Heart left ventricle (tissue), 16 donors: ENCODE data around the gene CDC42EP5. TPM values are rescaled to one million over a fixed set of nuclear protein-coding genes. Genes with fewer than 3 reads are reported as not detected.
A peak's percentile ranks its signal among the peaks of the same experiment; 100 is the strongest.

ENCODE experiments used
- ATAC-seq, 4 donors: fragments of 200-7000 bp; cut with Tn5 transposase; one replicate each; pipeline ENCODE4 v1.9.1; 2020 to 2022; ENCODE audit warnings: moderate library complexity in 4 of 4, mild to moderate bottlenecking in 3 of 4, moderate number of reproducible peaks in 1 of 4
- DNase-seq, 5 donors: peaks; one replicate each; pipeline ENCODE4 v3.0.0-alpha.2; 2020
- H3K27ac ChIP-seq, 12 donors: fragments of 200-600 bp; sonication (generic) in 4 of 12; one replicate each; pipeline versions ENCODE4 v1.5.0 to v1.8.0; 2016 to 2022; ENCODE audit warnings: mild to moderate bottlenecking in 2 of 12
- H3K27me3 ChIP-seq, 9 donors: fragments of 200-600 bp; sonication (generic) in 2 of 9; one replicate each; pipeline versions ENCODE4 v1.5.1 to v1.8.0; 2016 to 2022; ENCODE audit warnings: mild to moderate bottlenecking in 3 of 9
- H3K36me3 ChIP-seq, 9 donors: fragments of 200-600 bp; sonication (generic) in 2 of 9; one replicate each; pipeline versions ENCODE4 v1.5.0 to v1.8.0; 2018 to 2022; ENCODE audit warnings: mild to moderate bottlenecking in 2 of 9
- H3K4me1 ChIP-seq, 12 donors: fragments of 200-600 bp; sonication (generic) in 4 of 12; one replicate each; pipeline versions ENCODE4 v1.5.0 to v1.8.0; 2016 to 2022; ENCODE audit warnings: mild to moderate bottlenecking in 3 of 12
- H3K4me3 ChIP-seq, 12 donors: fragments of 200-600 bp; sonication (generic) in 4 of 12; one replicate each; pipeline versions ENCODE4 v1.5.0 to v1.8.0; 2017 to 2022; ENCODE audit warnings: mild to moderate bottlenecking in 9 of 12, moderate library complexity in 4 of 12
- H3K9me3 ChIP-seq, 12 donors: fragments of 200-600 bp; sonication (generic) in 4 of 12; one replicate each; pipeline versions ENCODE4 v1.5.0 to v1.8.0; 2016 to 2022; ENCODE audit warnings: mild to moderate bottlenecking in 1 of 12
- POLR2A ChIP-seq, 2 donors: fragments of 450-650 bp; IDR thresholded peaks; one replicate each; pipeline ENCODE4 v1.6.1; 2017; ENCODE audit warnings: antibody characterized with exemption in 2 of 2, mild to moderate bottlenecking in 2 of 2, moderate library complexity in 2 of 2
- WGBS, 4 donors: extraction: QIAGEN DNeasy Blood & Tissue Kit in 2 of 4; methylation state at CpG; one replicate each; pipeline versions ENCODE4 v1.1.5 to v1.1.7; 2013 to 2018; 5-methylcytosine and 5-hydroxymethylcytosine counted together
- intact Hi-C, 10 donors: fragments of 100-400 bp; cut with DNase I; formaldehyde crosslinking; loops; one replicate each; pipeline versions ENCODE4 v1.11.1 to v1.14.2; 2022
- polyA plus RNA-seq, 2 donors: library from polyadenylated mRNA; stranded (reverse); fragments of 200-250 nt; gene quantifications; one replicate each; pipeline ENCODE4 v1.2.3, GENCODE V29; 2013
- total RNA-seq, 9 donors: library from RNA; depleted of rRNA in 2 of 9; stranded (reverse); fragments of >200 nt in 2 of 9; fragmentation: NEBNext Ultra II Directional in 3 of 9; extraction: Animal tissue kit (Norgen Biotek cat#: 25700) in 3 of 9; gene quantifications; one replicate each; pipeline versions ENCODE4 v1.1.0 to v1.2.4, GENCODE V29; 2016 to 2023
- TF ChIP-seq, protein P1 (sequence below), 12 donors: fragments of 200-600 bp; sonication (generic) in 4 of 12; IDR thresholded peaks; one replicate each; pipeline versions ENCODE4 v1.5.0 to v1.8.0; 2018 to 2022; ENCODE audit warnings: antibody characterized with exemption in 12 of 12, mild to moderate bottlenecking in 5 of 12
- donor health status: ischemic (EF 13 %, LVEDD 7.1; RV severe dilation, severe dysfunction).
- donor health status: healthy with polysubstance abuse.
- donor health status: DM: no; HTN: yes; CAD: no.
- donor health status: DM: no; HTN: no; CAD: no.
- donor health status: ischemic (EF 25% LVEDD 6.9; RV normal size, moderate dysfunction).
- donor health status: ischemic (EF 25% LVEDD 5.7; RV mildly dilated, moderate dysfunction).
- donor health status: healthy.
- donor health status: DM: yes; HTN: yes; CAD: no.
- donor health status: ischemic (EF 35%, LVEDD 5.7; RV mildly dilated, moderate dysfunction).
- donor health status: nonischemic (EF 11% LVEDD 7.7; RV severe dilation, severe dysfunction).
- donor health status: DM: yes; HTN: yes; CAD: no.
- donor health status: PGD.
- donor health status: ischemic (EF 29% LVEDD 5.4; RV normal size, mild dysfunction).
- donor health status: nonischemic (EF 23%, LVEDD 6.1; RV moderate dilation, normal function).

CDC42EP5 gene
- total and polyA plus RNA-seq, 11 donors, result 5.6 to 16.3 (median 9.7) TPM

DNA sequence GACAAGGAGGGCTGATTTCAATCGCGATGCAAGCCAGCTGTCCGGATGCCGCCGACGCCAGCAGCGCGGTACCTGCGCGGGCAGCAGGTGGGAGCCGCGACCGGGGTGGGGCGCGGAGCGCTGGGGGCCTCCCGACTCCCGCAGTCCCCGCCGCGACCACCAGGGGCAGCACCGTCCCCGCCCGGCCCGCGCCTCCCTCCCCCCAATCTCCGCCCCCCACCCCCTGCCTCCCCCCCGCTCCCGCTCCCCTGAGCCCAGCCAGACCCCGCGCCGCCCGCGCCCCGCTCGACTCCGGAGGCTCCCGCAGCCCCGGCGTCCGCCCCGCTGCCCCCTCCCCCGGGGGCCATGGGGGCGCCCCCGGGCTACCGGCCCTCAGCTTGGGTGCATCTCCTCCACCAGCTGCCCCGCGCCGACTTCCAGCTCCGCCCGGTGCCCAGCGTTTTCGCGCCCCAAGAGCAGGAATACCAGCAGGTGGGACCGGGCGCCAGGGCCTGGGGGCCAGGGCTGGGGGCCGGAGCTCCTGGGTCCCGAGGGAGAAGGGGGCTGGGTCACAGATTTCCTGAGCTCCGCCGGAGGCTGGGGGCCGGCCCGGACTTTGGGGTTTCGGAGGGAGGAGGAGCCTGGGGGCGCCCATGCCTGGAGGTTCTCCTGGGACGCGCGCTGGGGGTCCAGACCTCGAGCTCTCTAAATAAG is 57.7 kb downstream of the CDC42EP5 start, which contains the start of gene TTYH1:
TSS of gene TTYH1 (plus strand) at position 257 of the 693 bp plus-strand sequence. CDS start at position 346, 89 bp downstream.
- 3 to 4% (median 3%) methylated on average over 10 to 64 of the region's 68 CpGs for WGBS, 4 donors
- intact Hi-C loops, result no loop called here
- DNase-seq (no peak), ATAC-seq (no peak)
- Histone ChIP-seq H3K27ac (peak within 1 kb of the TSS in 3 of 12 donors; percentile 25 to 56 (median 31)), H3K36me3 (no peaks in the 10 kb centered on the region), H3K4me3 (peak within 1 kb of the TSS in 10 of 12 donors; percentile 3 to 52 (median 38)), H3K9me3 (no peaks in the 10 kb centered on the region), H3K4me1 (peaks cover 0 to 34% (median 7%) of the 10 kb centered on the region in 12 donors), H3K27me3 (peaks cover 23 to 74% (median 45%) of the 10 kb centered on the region in 9 donors)
- no peak for TF ChIP-seq POLR2A (IDR thresholded peaks at IDR 0.05)
- TF ChIP-seq, protein P1, sequence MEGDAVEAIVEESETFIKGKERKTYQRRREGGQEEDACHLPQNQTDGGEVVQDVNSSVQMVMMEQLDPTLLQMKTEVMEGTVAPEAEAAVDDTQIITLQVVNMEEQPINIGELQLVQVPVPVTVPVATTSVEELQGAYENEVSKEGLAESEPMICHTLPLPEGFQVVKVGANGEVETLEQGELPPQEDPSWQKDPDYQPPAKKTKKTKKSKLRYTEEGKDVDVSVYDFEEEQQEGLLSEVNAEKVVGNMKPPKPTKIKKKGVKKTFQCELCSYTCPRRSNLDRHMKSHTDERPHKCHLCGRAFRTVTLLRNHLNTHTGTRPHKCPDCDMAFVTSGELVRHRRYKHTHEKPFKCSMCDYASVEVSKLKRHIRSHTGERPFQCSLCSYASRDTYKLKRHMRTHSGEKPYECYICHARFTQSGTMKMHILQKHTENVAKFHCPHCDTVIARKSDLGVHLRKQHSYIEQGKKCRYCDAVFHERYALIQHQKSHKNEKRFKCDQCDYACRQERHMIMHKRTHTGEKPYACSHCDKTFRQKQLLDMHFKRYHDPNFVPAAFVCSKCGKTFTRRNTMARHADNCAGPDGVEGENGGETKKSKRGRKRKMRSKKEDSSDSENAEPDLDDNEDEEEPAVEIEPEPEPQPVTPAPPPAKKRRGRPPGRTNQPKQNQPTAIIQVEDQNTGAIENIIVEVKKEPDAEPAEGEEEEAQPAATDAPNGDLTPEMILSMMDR (IDR thresholded peaks at IDR 0.05), result peak; percentile 7 to 50 (median 30)

Other genes with a start within 250 kb of the CDC42EP5 start
- 10 to 100 TPM in 1 of 9 donors, 1 to 10 TPM in 4, under 1 TPM in 4; 0.44 to 20.9 (median 1.3) TPM for gene LILRA6, start 230.5 kb downstream of the CDC42EP5 start, total RNA-seq
- gene LILRA6, start 230.5 kb downstream of the CDC42EP5 start, polyA plus RNA-seq, result 1 to 10 TPM; 1.0 to 1.7 TPM
- 10 to 100 TPM in 2 of 9 donors, 1 to 10 TPM in 7; 1.8 to 22.2 (median 3.9) TPM for gene LILRB5, start 216.0 kb downstream of the CDC42EP5 start, total RNA-seq
- gene LILRB5, start 216.0 kb downstream of the CDC42EP5 start, polyA plus RNA-seq, result 1 to 10 TPM; 1.4 to 4.0 TPM
- gene LILRB2, start 192.2 kb downstream of the CDC42EP5 start, total RNA-seq, result 10 to 100 TPM in 2 of 9 donors, 1 to 10 TPM in 6, under 1 TPM in 1; 0.83 to 43.6 (median 1.7) TPM
- 1 to 10 TPM; 1.2 to 2.7 TPM for gene LILRB2, start 192.2 kb downstream of the CDC42EP5 start, polyA plus RNA-seq
- 10 to 100 TPM in 1 of 9 donors, 1 to 10 TPM in 6, under 1 TPM in 1, not detected in 1; 0.27 to 16.2 (median 1.5) TPM for gene LILRA5, start 160.1 kb downstream of the CDC42EP5 start, total RNA-seq
- gene LILRA5, start 160.1 kb downstream of the CDC42EP5 start, polyA plus RNA-seq, result 1 to 10 TPM in 1 of 2 donors, under 1 TPM in 1; 0.19 to 4.7 TPM
- not detected for gene LILRA4, start 134.1 kb downstream of the CDC42EP5 start, total RNA-seq
- not detected for gene LILRA4, start 134.1 kb downstream of the CDC42EP5 start, polyA plus RNA-seq
- 100 to 1,000 TPM in 1 of 9 donors, 10 to 100 TPM in 1, 1 to 10 TPM in 7; 3.5 to 102 (median 5.4) TPM for gene LAIR1, start 108.4 kb downstream of the CDC42EP5 start, total RNA-seq
- 1 to 10 TPM; 2.9 to 5.3 TPM for gene LAIR1, start 108.4 kb downstream of the CDC42EP5 start, polyA plus RNA-seq
- 1 to 10 TPM in 5 of 9 donors, under 1 TPM in 4; 0.46 to 6.9 (median 1.1) TPM for gene TTYH1, start 57.8 kb downstream of the CDC42EP5 start, total RNA-seq
- 1 to 10 TPM in 1 of 2 donors, under 1 TPM in 1; 0.85 to 1.8 TPM for gene TTYH1, start 57.8 kb downstream of the CDC42EP5 start, polyA plus RNA-seq
- 10 to 100 TPM; 23.6 to 82.9 (median 58.8) TPM for gene LENG8, start 24.1 kb downstream of the CDC42EP5 start, total RNA-seq
- gene LENG8, start 24.1 kb downstream of the CDC42EP5 start, polyA plus RNA-seq, result 10 to 100 TPM; 35.2 to 93.9 TPM
- 1 to 10 TPM; 1.5 to 4.1 (median 2.4) TPM for gene LENG9, start 9.5 kb downstream of the CDC42EP5 start, total RNA-seq
- gene LENG9, start 9.5 kb downstream of the CDC42EP5 start, polyA plus RNA-seq, result 1 to 10 TPM; 1.4 to 2.1 TPM
- 1 to 10 TPM in 1 of 9 donors, not detected in 8; 2.4 TPM for gene LAIR2, start 29.5 kb upstream of the CDC42EP5 start, total RNA-seq
- not detected for gene LAIR2, start 29.5 kb upstream of the CDC42EP5 start, polyA plus RNA-seq
- gene LILRA2, start 100.5 kb upstream of the CDC42EP5 start, total RNA-seq, result 1 to 10 TPM in 4 of 9 donors, under 1 TPM in 5; 0.31 to 8.9 (median 0.94) TPM
- gene LILRA2, start 100.5 kb upstream of the CDC42EP5 start, polyA plus RNA-seq, result under 1 TPM; 0.42 to 0.71 TPM
- 1 to 10 TPM in 2 of 9 donors, under 1 TPM in 7; 0.16 to 7.0 (median 0.52) TPM for gene LILRA1, start 120.3 kb upstream of the CDC42EP5 start, total RNA-seq
- under 1 TPM; 0.11 to 0.28 TPM for gene LILRA1, start 120.3 kb upstream of the CDC42EP5 start, polyA plus RNA-seq
- gene LILRB1, start 157.2 kb upstream of the CDC42EP5 start, total RNA-seq, result 10 to 100 TPM in 2 of 9 donors, 1 to 10 TPM in 4, under 1 TPM in 3; 0.16 to 35.6 (median 1.5) TPM
- 1 to 10 TPM in 1 of 2 donors, under 1 TPM in 1; 0.65 to 1.0 TPM for gene LILRB1, start 157.2 kb upstream of the CDC42EP5 start, polyA plus RNA-seq
- 10 to 100 TPM in 2 of 9 donors, 1 to 10 TPM in 6, under 1 TPM in 1; 0.97 to 40.9 (median 2.6) TPM for gene LILRB4, start 189.7 kb upstream of the CDC42EP5 start, total RNA-seq
- 1 to 10 TPM in 1 of 2 donors, under 1 TPM in 1; 0.69 to 1.8 TPM for gene LILRB4, start 189.7 kb upstream of the CDC42EP5 start, polyA plus RNA-seq